NCI-H510A treated with DMSO at 0.1 percent for 48 hours (cell line): ENCODE measurements around the gene ATPAF1.

Experiments
- DNase-seq: peaks from one replicate; lab custom pipeline; 2025; lab: John Stamatoyannopoulos, UW

Gene ATPAF1

GRCh38 chr1:46615735-46616134, 52.4 kb downstream of the ATPAF1 start:
- DNase-seq, result no peak

- no peak for DNase-seq
Observed at GRCh38 chr1:46615088-46615487, 53.1 kb downstream of the ATPAF1 start.

- DNase-seq, result no peak
Observed at GRCh38 chr1:46614604-46614984, 53.6 kb downstream of the ATPAF1 start.

- peak; percentile 41 for DNase-seq
Observed at GRCh38 chr1:46613661-46614603, 54.2 kb downstream of the ATPAF1 start.

GRCh38 chr1:46612937-46613660, 55.1 kb downstream of the ATPAF1 start:
- DNase-seq, result no peak

- DNase-seq, result no peak
Observed at GRCh38 chr1:46611691-46612221, 56.4 kb downstream of the ATPAF1 start.

- no peak for DNase-seq
Observed at GRCh38 chr1:46607345-46608130, 60.6 kb downstream of the ATPAF1 start.

- DNase-seq, result peak; percentile 76
Observed at GRCh38 chr1:46606255-46606965, 61.8 kb downstream of the ATPAF1 start.

- DNase-seq, result no peak
Observed at GRCh38 chr1:46605232-46605631, 62.9 kb downstream of the ATPAF1 start.

- DNase-seq, result peak; percentile 97
Observed at GRCh38 chr1:46603858-46604549, 64.2 kb downstream of the ATPAF1 start, which contains the start of gene MKNK1. Gene MKNK1, minus strand, starts transcription at chr1:46604268. Its CDS starts 20,941 bp downstream, at chr1:46583327.

- DNase-seq, result no peak
Observed at GRCh38 chr1:46603481-46603857, 64.7 kb downstream of the ATPAF1 start.

GRCh38 chr1:46601257-46602007, 66.7 kb downstream of the ATPAF1 start:
- no peak for DNase-seq

- DNase-seq, result no peak
Observed at GRCh38 chr1:46599059-46599970, 68.8 kb downstream of the ATPAF1 start.

GRCh38 chr1:46596846-46597245, 71.3 kb downstream of the ATPAF1 start:
- DNase-seq, result no peak

GRCh38 chr1:46596036-46596435, 72.1 kb downstream of the ATPAF1 start:
- no peak for DNase-seq

GRCh38 chr1:46595127-46595526, 73.0 kb downstream of the ATPAF1 start:
- no peak for DNase-seq

- DNase-seq, result no peak
Observed at GRCh38 chr1:46594063-46594462, 74.1 kb downstream of the ATPAF1 start.

GRCh38 chr1:46592823-46593222, 75.3 kb downstream of the ATPAF1 start:
- no peak for DNase-seq

GRCh38 chr1:46589529-46589928, 78.6 kb downstream of the ATPAF1 start:
- DNase-seq, result no peak
